Thoracic aorta (tissue), 2 donors: ENCODE results near the gene FSTL4. TPM values are rescaled to one million over a fixed set of nuclear protein-coding genes. Genes with fewer than 3 reads are reported as not detected.
"Not testable (repeated sequence)": the region's sequence is repeated elsewhere in the genome, so short reads cannot be mapped to it uniquely, and the experiment has no call there.

Source experiments
- ATAC-seq: fragments of 150-250 bp; one replicate; pipeline ENCODE4 v1.8.0; 2017; ENCODE audit warnings: low read depth; ENCODE audit not compliant: insufficient number of reproducible peaks, low FRiP score
- DNase-seq: peaks from one replicate; pipeline ENCODE4 v3.0.0-alpha.2; 2020; ENCODE audit warnings: low spot score
- H3K27ac ChIP-seq, 2 donors: fragments of 200-600 bp; sonication (generic); 1 replicate in 1 of 2; 2 replicates in 1 of 2; pipeline ENCODE4 v1.5.1; 2016; ENCODE audit warnings: mild to moderate bottlenecking in 2 of 2, moderate library complexity in 2 of 2
- H3K27me3 ChIP-seq: fragments of 200-600 bp; sonication (generic); replicated peaks from 2 replicates; pipeline ENCODE4 v1.6.0; 2016; ENCODE audit warnings: mild to moderate bottlenecking; ENCODE audit not compliant: insufficient read depth
- H3K36me3 ChIP-seq: fragments of 200-600 bp; sonication (generic); one replicate; pipeline ENCODE4 v1.5.1; 2016
- H3K4me1 ChIP-seq, 2 donors: fragments of 200-600 bp; sonication (generic); 1 replicate in 1 of 2; 2 replicates in 1 of 2; pipeline versions ENCODE4 v1.5.1 to v1.6.0; 2016; ENCODE audit warnings: low read depth in 2 of 2, mild to moderate bottlenecking in 1 of 2; ENCODE audit not compliant: control insufficient read depth in 1 of 2
- H3K4me3 ChIP-seq: fragments of 200-600 bp; sonication (generic); 2 replicates; pipeline ENCODE4 v1.5.1; 2016; ENCODE audit warnings: mild to moderate bottlenecking
- H3K9me3 ChIP-seq: fragments of 200-600 bp; sonication (generic); 2 replicates; pipeline ENCODE4 v1.5.1; 2016
- CTCF ChIP-seq: fragments of 200-600 bp; sonication (generic); IDR thresholded peaks from one replicate; pipeline ENCODE4 v1.5.1; 2019; ENCODE audit warnings: antibody characterized with exemption
- total RNA-seq, 2 donors: library from RNA; depleted of rRNA; stranded (reverse); fragments of >200 nt; gene quantifications; one replicate each; pipeline versions ENCODE4 v1.1.0 to v1.2.3, GENCODE V29; 2016

Gene FSTL4
- total RNA-seq, 2 donors from 2014 or later, result not detected

GRCh38 chr5:133397990-133398645, 214.2 kb downstream of the FSTL4 start:
- DNase-seq, result no peak
- no peaks in the 10 kb centered on the region for H3K9me3 ChIP-seq
- H3K4me1 ChIP-seq, result no peaks in the 10 kb centered on the region
- H3K36me3 ChIP-seq, result no peaks in the 10 kb centered on the region
- no peak for ATAC-seq
- TF ChIP-seq CTCF, result no peak
- H3K4me3 ChIP-seq, result no peak overlapping the region
- no peaks in the 10 kb centered on the region for H3K27me3 ChIP-seq
- H3K27ac ChIP-seq, result no peak overlapping the region

- Histone ChIP-seq H3K36me3 (no peaks in the 10 kb centered on the region), H3K9me3 (no peaks in the 10 kb centered on the region), H3K4me3 (no peak overlapping the region), H3K27ac (no peak overlapping the region), H3K4me1 (no peaks in the 10 kb centered on the region), H3K27me3 (no peaks in the 10 kb centered on the region)
- DNase-seq (no peak), ATAC-seq (no peak)
- TF ChIP-seq CTCF, result no peak
Observed at GRCh38 chr5:133397348-133397747, 215.0 kb downstream of the FSTL4 start.

- H3K4me1 ChIP-seq, result no peaks in the 10 kb centered on the region
- no peaks in the 10 kb centered on the region for H3K9me3 ChIP-seq
- H3K4me3 ChIP-seq, result no peak overlapping the region
- no peaks in the 10 kb centered on the region for H3K27me3 ChIP-seq
- no peak for TF ChIP-seq CTCF
- H3K27ac ChIP-seq, result no peak overlapping the region
- no peaks in the 10 kb centered on the region for H3K36me3 ChIP-seq
- no peak for ATAC-seq
- DNase-seq, result no peak
Observed at GRCh38 chr5:133396814-133397213, 215.5 kb downstream of the FSTL4 start.

GRCh38 chr5:133396187-133396741, 216.1 kb downstream of the FSTL4 start:
- TF ChIP-seq CTCF, result no peak
- no peak overlapping the region for H3K27ac ChIP-seq
- H3K4me1 ChIP-seq, result no peaks in the 10 kb centered on the region
- ATAC-seq, result no peak
- no peak overlapping the region for H3K4me3 ChIP-seq
- H3K27me3 ChIP-seq, result no peaks in the 10 kb centered on the region
- H3K9me3 ChIP-seq, result no peaks in the 10 kb centered on the region
- DNase-seq, result no peak
- no peaks in the 10 kb centered on the region for H3K36me3 ChIP-seq

GRCh38 chr5:133395207-133395606, 217.1 kb downstream of the FSTL4 start:
- H3K4me1 ChIP-seq, DNase-seq, ATAC-seq, H3K9me3 ChIP-seq, H3K4me3 ChIP-seq, H3K36me3 ChIP-seq, H3K27ac ChIP-seq, H3K27me3 ChIP-seq: not testable (repeated sequence)

- not testable (repeated sequence) for H3K27ac ChIP-seq, DNase-seq, ATAC-seq, H3K9me3 ChIP-seq, H3K27me3 ChIP-seq, H3K4me3 ChIP-seq, H3K36me3 ChIP-seq, H3K4me1 ChIP-seq
Observed at GRCh38 chr5:133394477-133394817, 217.9 kb downstream of the FSTL4 start.
